HG03095 (cell line): ENCODE measurements around the gene MAPK8.

Source experiments
- ATAC-seq: cut with Tn5 transposase; IDR thresholded peaks from one replicate; pipeline ENCODE4 v1.9.1; 2021; ENCODE audit warnings: moderate library complexity; ENCODE audit not compliant: unreplicated experiment

The MAPK8 gene

DNA sequence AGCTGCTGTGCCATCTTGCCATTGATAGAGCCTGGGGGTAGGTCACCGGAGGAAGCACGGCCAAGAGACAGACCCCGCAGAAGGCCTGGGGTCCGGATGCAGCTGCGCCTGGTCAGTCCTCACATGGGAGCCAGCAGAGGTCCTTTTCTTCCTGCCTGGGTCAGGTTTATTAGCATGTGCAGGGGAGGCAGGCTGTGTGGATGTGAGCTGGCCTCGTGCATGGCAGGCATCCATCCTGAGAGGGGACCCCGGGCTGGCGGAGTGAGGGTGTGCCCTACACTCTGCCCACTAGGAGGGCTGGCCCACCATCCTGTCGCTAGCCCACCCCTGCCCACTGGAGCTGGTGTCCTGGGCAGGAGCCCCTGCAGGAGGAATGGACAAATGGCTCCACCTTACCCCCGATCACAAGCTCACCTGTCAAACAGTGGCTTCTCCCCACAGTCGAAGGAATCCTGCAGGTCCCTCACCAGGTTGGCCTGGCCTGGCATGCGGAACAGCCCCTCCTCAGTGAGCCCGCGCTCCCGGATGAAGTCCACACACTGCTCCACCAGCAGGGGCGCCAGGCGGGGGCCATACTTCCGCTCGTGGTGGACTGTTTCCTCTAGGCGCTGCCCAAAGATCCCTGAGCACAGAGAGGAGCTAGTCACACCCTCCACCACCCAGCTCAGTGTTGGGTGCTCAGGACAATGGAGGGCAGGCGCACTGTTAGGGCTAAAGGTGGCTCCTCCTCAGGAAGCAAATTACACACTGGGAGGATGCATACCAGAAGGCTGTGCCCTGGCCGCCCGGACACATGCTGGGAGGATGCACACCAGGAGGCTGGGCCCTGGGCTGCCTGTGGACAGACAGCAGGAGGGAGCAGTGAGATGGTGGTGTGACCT is 153.0 kb downstream of the MAPK8 start:
- no peak for ATAC-seq

DNA sequence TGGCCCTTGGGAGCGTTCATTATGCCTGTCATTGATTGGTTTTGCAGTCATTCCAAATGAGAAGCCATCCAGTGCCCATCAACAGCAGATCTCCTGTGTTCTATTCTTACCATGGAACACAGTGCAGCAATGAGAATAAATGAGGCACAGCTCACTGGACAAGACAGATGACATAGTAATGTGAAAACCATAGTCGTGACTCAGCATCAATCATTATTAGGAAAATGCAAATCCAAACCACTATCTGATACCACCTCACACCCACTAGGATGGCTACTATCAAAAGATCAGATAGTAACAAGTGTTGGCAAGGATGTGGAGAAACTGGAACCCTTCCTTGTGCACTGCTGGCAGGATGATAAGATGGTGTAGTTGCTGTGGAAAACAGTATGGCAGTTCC is 153.7 kb downstream of the MAPK8 start:
- ATAC-seq, result no peak

DNA sequence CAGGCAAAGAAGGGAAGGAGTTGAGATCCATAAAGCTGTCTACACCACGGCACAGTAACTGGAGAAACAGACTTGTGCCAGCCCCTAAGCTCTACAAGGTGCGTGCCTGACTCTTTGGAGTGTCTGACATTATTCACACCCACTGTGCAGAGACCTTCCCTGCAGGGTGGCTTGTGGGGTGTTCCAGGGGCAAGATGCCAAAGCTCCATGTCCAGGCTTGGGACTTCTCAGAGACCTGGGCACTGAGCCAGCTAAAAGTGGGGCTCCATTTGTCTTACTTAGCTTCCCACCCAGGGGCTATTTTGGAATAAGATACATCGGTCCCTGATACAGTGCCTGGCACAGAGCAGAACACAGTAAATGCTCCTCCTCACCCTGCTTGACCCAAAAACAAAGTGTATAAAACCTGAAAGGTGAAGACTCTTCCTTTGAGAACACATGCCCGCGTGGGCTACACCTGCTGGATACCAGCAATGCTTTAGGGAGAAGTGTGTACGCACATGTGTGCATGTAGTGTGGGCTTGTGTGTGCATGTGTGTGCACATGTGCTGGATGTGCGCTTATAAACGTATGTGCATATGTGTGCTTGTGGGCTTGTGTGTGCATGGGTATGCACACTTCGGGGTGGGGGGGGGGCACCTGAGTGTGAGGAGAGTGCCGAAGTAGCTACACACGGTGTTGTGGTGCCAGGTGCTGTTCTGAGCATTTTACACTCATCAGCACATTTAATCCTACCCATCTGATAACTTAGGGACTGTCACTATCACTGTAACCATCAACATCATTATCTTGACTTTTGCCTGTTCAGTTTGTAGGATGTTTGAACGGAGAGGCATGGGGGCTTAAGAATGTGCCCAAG is 155.4 kb downstream of the MAPK8 start:
- ATAC-seq, result no peak

DNA sequence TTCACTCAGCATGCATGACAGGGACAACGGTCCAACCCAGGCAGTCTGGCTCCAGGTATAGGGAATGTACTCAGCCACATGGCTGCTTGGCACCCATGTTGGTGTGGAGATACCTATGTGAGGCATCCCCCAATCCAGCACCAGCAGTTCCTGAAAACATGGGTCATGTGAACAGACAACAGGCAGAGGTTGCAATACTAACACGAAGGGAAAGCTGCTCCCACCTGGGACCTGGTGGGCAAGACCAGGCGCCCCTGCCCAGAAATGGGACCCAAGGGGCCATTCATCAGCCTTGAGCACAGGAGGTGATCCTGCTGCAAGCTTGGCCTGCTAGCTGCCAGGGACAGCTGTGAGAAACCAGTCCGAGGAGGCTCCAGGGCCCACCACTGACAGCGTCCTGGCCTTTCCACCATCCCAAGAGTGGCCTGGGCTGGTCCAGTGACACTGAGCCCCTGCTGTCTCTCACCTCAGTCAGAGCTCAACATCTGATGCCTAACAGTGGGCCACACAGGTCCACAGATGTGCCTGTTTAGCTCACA is 156.1 kb downstream of the MAPK8 start:
- no peak for ATAC-seq

DNA sequence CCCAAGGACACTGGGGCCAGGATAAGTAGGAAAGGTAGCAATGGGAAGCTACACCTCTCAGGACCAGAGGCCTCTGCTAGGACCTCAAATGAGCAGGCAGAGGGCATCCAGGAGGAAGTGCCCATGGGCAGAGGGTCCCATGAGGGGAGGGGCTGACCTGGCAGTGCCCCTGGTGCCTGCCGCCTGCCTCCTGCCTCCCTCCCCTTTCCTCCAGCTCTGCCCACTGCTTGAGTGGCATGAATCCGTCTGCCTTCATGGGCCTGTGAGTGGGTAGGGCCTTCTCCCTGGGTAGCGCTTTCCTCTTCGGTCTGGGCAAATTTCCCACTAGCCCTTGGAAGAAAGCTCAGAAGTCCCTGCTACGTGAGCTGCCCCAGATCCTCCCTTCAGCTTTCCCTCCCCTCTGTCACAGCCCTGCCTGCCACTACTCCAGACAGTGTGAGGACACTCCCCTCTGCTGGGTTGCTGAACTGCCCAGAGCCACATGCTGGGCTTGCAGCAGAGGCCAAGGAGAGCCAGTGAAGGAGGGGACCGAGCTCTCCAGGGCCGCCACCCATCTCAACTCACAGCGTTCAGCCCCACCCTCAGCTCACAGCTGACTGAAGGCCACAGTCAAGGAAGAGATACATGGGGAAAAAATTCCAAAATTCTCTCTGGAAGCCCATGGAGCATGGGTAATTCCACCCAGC is 157.0 kb downstream of the MAPK8 start:
- no peak for ATAC-seq

DNA sequence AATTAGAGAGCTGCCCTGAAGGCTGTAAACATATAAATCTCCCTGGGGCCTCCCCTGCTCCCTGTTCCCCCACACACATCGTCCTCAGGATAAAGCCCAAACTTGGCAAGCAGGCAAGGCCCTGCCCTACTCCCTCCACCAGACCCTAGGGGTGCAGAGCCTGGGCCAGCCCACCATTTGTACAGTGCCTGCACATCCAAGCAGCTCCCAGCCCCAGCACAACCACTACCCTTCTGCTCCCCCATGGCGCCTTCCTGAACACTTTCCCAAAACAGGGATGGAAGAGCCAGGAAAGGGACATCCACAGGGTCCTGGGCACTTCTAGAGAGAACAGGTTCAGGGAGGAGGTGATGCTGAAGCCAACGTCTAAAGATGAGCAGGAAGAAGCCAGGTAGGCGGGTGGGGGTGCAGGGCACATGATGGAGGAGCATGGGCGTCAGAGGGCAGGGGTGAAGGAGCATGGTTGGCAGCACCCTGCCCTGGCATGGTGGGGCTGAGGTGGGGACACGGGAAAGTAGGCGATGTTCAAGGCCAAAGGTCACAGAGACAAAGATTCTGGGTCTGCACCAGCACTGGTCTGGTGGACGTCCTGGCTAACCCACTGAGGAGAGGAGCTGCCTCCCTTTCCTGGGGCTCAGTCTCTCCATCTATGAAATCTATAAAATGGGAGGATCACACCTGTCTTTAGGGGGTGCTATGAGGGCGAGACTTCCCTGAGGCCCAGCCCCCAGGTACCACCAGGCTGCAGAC is 157.8 kb downstream of the MAPK8 start:
- no peak for ATAC-seq

DNA sequence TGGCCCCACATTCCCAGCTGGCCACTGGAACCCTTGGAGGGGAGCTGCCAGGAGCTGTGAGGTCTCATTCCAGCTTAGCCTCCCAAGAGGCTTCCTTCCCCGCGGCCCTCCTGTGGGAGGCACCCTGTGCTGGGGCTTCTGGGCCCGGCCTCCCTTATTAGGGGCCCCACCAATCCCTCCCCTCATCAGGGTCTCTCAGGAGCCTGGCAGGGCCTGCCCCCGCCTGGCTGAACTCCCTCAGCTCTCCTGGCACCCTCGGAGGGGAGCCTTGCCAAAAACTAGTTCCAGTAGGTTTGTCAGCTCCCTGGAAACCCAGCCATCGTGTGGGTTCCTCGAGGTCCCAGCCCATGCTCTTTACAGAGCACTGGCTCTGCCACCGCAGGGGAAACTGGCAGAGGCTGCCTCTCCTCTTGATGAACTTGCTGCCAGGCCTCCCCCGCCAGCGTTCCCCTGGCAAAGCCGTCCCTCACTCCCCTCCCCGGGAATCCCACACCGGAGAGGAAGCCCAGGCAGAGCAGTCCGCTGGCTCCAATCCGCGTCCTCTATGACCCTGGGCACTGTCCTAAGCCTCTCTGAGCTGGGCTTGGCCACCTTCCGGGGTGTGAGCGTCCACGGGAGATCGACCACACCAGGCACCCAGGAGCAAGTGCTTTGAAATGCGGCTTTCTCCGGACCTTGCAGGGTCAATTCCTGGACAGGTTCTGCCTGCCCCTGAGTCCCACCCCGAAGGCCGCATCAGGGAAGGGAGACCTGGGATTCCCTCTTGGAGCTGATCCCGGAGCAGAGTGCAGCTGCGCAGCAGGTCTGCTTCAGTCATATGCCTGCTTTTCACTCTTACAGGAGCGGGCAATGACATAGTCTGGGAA is 158.6 kb downstream of the MAPK8 start:
- no peak for ATAC-seq

DNA sequence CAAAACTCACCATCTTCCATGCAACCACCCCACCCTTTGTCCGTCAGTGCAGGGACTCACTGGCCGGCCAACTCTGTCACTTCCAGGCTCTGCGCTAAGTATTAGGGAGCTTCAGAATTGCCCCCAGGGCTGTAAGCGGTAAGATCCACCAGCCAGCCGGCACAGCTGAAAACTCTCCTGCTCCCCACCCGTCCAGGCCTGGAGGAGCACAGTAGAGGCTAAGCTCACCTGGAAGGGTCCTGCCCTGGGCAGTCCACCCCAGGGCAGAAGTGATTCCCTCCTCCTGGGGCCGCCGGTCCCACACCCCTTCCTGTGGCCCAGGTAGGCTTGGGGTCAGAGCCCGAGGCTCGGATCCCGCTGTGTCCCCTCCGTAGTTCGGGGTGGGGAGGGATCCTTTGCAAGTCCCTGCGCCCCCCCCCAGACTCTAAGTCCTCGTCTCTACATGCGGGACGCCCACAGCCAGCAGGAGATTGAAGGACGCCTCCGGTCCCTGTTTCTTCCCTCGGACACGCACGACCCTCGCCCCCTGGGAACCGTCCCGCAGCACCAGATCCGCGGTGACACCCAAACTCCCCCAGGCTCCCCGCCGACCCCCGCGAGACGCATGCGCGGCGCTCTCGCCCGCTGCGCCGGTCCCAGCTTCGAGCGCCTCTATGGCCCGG is 159.5 kb downstream of the MAPK8 start:
- ATAC-seq, result no peak

DNA sequence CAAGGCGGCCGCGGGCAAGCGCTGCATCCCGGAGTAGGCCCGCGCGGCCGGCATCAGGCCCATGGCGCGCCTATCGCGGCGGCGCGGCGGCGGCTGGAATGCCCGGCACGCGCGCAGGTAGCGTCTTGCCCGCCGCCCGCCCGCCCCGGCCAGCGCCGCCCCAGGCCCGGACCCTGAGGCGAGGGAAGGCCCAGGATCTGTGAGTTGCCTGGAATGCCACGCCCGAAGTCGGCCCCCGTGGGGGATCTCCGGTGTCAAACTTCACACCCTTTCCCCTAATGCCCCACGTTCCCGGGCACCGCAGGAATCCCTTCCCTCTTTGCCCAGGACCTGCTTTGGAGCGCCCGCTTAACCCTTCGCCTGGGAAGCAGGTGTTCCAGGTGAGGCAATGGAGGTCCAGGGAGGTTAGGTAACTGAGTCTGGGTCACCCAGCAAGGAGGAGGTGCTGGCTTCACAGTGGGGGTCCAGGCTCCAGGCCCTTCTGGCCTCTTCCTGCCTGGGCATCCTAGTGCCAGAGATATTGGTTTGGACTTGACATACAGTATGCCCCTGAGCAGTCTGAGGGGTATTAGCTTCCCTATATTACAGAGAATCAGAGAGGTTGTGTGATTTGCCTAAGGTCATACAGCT is 160.2 kb downstream of the MAPK8 start:
- ATAC-seq, result no peak

DNA sequence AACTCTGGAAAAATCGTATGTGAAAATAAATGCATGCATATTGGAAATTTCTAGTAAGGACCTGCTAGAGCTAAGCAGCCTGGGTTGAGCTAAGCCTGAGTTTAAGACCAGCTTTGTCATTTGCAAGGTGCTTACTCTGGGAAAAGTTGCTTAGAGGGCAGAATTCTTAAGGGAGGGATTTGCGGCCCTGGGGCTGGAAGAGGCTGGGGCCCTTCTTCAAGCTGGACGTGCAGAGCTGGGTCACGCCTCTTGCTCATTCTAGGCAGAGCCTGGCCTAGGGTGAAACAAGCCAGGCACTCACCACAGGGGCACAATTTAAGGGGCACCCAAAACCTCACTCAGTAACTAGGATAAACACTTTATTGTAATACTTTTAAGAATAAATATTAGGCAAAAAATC is 161.2 kb downstream of the MAPK8 start:
- ATAC-seq, result no peak

DNA sequence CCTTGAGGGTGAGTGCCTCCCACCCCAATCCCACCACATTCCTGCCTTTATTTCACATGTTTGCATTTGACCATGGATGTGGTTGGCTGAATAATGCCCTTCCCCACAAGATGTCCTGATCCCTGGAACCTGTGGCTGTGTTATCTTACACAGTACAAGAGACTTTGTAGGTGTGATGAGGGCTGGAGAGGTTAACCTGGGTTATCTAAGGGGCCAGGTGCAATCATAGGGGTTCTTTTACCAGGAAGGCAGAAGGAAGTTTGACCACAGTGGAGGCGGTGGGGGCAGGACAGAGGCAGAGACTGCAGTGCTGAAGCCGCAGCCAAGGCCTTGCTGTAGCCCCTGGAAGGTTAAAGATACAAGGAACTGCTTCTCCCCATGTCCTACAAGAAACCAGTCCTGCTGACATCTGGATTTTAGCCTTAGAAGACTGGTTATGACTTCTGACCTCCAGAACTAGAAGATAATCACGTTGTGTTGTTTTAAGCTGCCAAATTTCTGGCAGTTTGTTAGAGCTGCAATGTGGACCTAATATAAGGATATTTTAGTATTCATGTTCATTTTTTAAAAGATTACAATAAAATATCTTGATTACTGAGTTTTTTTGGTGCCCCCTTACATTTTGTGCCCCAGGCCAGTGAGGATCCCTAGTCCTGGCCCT is 161.8 kb downstream of the MAPK8 start:
- no peak for ATAC-seq

DNA sequence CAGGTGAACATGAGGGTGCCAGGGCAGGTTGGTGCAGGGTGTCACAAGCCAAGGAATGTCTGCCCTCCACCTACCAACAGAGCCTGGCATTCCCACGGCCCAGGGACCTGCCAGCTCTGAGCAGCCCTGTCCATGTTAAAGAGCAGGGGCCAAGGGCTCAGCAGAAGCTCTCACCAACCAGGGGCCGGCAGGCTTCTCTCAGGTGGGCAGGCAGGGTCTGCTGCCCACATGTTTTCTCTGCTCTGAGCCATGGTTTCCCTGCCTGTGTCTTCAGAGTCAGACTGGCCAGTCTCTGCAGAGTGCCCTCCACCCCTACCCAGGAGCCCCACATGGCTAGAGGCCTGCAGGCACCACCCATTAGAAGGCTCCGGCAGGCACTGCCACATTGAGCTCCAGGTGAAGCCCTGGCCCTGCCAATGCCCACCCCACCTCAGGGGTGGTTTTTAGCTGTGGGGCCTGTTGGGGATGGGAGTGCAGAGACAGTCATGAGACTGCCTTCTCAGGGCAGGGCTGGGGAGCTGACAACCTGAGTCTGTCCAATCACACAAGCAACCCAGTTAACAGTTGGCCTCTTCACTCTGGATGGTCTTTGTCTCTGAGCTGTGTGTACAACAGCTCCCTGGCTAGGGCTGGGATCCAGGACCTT is 162.5 kb downstream of the MAPK8 start:
- ATAC-seq, result no peak

DNA sequence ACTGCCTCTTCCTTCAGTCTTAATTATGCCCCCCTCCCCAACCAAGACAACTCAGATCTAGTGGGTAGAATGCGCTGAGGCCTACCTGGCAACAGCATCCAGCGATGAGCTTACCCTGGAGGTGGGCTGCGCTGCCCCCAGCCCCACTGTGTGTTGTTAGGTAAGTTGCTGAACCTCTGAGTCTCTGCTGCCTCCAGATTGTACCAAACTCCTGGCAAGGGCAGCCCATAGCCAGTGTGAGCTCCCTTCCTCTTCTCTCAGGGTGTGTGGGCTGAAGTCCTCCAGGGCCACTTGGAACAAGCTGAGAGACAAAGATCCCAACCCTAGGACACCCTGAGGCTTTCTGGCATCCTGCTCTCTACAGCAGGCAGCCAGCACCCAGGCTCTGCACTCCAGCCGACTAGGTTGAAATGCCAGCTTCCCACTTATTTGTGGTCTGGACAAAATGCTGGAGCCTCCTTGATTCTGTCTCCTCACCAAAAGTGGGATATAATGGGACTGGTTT is 163.1 kb downstream of the MAPK8 start:
- ATAC-seq, result no peak

DNA sequence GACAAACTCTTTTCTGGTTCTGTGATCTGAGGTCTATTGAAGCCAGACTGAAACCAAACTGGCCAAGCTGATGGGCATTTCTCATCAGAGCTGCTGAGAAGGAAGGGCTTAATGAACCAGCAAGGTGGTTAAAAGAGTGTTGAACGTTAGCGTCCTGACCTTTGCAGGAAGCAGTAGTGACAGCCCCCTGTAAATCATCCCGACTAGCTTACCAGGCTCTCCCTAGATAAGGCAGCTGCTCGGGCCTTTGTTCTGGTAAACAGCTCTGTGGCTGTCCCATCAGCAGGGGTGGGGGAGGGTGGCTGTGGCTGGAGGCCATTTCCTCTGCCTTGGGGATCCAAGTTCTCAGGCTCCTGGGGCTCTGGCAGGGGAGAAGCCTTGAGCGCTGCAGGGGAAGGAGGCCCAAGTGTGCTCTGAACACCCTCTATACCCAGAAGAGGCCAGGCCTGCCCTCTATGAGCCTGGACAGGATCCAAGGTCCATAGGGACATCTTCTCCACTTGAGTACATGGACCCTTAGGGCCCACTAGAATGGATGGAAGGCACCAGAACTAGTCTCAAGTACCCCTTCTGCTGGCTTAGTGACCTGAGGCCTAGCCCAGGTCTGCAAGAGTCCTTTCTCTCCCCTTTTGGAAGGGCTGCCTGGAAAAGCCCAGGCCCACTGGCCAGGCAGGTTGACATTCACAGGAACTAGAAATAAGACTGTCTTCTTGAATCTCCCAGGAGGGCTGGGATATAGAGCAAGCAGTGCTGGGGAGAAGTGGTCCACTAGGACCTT is 163.8 kb downstream of the MAPK8 start:
- no peak for ATAC-seq

DNA sequence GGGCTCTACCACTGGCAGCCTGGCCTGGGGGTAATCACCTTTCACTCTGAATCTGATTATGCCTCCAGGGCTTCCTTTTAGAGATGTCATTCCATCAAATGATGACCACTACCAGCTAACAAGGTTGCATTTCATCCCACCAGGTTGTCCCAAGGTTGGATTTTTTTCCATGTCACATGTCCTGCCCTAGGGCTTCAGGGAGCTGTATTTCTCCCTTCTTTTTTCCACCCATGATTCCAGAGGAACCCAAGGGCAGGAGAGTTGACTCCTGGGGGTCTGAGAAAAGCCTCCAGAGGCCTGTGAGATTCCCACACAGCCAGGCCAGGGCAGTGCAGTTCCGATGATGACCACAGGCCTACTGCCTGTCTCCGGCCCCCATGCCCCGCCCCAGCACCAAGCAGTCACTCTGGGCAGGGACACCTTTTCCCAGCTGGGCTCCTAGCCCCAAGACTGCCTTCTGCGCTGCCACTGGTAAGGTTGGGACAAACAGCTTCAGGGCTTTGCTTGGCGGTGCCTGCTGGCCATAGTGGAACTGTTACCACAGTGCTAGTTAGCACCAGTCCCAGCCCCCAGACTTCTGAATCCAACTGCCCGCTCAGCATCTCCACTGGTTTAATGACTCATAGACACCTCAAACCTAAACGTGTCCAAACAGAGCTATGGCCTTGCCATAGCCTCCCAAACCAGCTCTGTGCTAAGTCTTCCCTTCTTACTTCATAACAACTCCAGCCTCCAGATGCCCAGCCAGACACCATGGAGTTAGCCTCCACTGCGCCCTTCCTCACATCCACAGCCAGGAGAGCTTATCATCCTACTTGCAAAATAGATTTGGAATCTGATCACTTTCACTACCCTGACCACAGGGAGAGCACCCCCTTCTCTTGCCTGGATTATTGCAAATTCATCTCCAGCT is 164.7 kb downstream of the MAPK8 start:
- no peak for ATAC-seq
